ENCODE measurements around the gene KAT6B.
A peak's percentile ranks its signal among the peaks of the same experiment; 100 is the strongest.

KAT6B gene

GRCh38 chr10:74960670-74961069 is 134.3 kb downstream of the KAT6B start:
- DNase-seq = no peak

DNA sequence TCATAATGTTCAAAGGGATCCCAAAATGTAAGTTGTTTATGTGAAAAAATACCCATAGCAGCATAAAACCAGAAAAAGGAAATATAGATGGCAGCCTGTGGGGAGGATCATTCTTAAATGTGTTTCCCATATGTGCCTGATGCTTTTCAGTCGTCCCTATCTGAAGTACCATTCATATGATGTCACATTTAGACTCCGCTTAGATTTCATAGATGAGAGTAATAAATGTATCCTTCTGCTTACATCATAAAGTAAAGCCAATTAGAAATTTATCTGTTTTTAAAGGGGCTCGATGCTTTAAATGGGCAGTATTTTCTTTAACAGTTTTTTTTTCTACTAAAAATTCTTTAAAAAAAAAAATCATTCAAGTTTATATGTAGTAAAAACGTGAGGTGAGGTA is 136.1 kb downstream of the KAT6B start:
- DNase-seq = no peak

DNA sequence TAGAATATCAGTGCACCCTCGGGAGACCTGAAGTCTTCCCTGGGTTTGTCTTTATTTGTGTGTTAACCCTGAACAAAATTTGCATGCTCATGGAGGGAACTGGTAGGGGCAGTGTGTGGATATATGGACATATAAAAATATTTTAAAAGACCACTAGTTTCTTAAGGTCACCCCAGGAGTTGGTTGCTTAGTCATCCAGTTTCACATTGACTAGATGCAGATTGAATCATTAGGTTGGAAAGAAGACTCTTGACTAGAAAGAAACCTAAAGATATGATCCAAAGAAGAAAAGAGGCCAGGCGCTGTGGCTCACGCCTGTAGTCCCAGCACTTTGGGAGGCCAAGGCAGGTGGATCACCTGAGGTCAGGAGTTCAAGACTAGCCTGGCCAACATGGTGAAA is 137.1 kb downstream of the KAT6B start:
- DNase-seq = no peak

DNA sequence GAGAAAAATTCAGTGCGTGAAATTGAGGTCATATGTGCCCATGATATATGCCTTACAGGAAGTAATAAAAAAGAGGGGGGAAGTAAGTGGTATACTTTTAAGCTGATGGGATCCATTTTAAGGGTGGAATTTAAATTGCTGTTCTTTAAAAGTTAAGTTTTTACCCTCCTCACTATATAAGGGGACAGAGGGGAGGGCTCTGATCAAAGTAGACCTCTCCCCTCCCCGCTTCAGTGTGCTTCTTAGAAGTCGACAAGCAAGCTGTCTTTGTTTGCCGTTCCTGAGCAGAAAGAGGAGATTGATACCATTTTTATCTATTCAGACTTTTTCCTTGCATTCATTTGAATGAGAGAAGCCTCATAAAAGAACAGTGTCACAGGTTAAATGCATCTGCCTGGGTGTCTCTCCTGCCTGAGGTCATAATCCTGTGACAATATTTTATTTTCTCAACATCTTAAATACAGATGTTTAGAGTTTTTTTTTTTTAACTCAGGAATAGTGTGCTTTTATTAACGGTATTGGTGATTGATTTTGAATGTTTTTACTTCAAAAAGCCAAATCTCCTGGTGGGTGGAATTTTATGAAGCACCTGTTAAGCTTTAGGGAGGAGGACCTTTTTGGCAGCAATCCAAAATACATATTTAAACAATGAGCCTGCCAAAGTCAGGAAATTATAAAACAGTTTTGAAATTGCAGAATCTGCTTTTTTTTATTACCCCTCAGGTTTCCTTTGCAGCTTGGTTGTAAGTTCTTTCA is 141.7 kb downstream of the KAT6B start:
- peak; percentile 61 for DNase-seq

GRCh38 chr10:74968667-74969061 is 142.3 kb downstream of the KAT6B start:
- DNase-seq = no peak

DNA sequence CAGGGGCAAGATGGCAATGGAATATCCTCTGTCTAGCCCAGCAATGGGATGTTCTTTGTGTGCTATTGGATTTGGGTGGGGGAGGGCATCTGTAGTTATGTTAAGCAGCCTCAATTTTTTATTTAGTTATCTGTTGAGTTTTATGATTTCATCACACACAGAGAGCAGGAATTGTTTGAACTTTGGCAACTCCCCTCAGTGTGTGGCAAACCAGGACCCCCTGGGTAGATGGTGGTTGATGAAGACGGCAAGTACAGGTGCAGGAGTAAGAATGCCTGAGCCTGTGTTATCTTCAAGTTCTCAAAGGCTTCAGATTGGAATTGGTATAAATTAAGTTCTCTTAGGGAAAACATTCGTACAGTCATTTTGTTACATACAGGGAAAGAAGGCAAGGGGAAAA is 142.7 kb downstream of the KAT6B start:
- DNase-seq = no peak

DNA sequence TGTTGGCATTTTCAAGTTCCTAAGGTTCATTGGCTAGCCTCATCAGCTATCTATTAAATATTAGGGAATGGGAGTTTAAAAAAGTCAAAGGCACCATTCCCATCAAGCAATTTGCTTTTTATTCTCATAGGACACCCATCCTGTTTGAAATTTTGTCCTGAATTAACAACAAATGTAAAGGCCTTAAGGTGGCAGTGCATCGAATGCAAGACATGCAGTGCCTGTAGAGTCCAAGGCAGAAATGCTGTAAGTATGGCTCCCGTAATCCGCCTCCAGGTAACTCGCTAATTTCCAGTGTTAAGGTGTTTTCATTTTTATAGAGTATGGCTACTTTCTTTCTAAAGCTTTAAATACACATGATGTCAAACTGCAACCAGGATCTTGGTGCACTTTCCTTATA is 143.1 kb downstream of the KAT6B start:
- no peak for DNase-seq

GRCh38 chr10:74973741-74974392 is 147.5 kb downstream of the KAT6B start:
- DNase-seq = no peak

DNA sequence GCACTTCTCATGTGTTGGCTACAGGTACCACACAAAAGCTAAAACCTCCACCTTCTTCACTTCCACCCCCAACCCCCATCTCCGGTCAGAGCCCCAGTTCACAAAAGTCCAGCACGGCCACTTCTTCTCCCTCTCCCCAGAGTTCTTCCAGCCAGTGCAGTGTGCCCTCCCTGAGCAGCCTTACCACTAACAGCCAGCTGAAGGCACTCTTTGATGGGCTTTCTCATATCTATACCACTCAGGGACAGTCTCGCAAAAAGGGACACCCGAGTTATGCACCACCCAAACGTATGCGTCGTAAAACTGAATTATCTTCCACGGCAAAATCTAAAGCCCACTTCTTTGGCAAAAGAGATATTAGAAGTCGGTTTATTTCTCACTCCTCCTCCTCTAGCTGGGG is 149.4 kb downstream of the KAT6B start:
- no peak for DNase-seq

GRCh38 chr10:74976565-74976964 is 150.2 kb downstream of the KAT6B start:
- no peak for DNase-seq

GRCh38 chr10:74977072-74977471 is 150.7 kb downstream of the KAT6B start:
- DNase-seq = no peak

GRCh38 chr10:74977913-74978847 is 151.8 kb downstream of the KAT6B start:
- no peak for DNase-seq

- no peak for DNase-seq
Measured at GRCh38 chr10:74981831-74982633, 155.6 kb downstream of the KAT6B start.

DNA sequence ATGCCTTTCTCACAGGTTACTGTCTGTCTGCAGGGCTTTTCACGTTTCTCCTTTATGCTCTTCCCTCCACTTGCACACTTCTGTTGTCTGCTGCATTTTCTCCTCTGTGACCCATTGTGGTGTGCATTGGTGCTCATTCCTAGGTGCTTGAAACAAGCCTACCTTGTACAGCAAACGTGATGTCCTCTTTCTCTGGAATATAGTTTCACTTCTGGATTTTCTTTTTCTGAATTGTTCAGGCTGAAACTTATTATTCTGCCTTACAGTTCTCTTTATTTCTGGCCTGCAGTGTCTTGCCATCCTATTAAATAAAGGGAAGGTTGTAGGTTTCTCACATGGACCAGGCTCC is 156.2 kb downstream of the KAT6B start:
- DNase-seq = no peak

DNA sequence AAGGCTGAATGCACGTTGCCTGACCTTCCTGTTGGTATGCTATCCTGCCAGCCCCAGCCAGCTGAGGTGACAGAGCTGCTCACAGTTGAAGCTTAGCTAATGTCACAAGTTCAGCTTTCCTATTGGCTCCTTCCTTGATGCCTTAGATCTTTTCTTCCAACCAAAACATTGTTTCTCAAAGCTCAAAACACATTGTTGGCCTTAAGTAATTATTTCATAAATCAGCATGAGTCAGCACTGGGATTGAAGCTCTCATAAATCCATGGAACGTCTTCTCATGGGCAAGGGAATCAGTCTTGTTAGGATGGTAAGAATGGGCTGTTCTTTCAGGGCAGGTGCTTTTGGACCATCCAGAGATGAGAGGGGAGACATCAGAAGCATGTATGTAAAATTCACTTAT is 157.0 kb downstream of the KAT6B start:
- no peak for DNase-seq

DNA sequence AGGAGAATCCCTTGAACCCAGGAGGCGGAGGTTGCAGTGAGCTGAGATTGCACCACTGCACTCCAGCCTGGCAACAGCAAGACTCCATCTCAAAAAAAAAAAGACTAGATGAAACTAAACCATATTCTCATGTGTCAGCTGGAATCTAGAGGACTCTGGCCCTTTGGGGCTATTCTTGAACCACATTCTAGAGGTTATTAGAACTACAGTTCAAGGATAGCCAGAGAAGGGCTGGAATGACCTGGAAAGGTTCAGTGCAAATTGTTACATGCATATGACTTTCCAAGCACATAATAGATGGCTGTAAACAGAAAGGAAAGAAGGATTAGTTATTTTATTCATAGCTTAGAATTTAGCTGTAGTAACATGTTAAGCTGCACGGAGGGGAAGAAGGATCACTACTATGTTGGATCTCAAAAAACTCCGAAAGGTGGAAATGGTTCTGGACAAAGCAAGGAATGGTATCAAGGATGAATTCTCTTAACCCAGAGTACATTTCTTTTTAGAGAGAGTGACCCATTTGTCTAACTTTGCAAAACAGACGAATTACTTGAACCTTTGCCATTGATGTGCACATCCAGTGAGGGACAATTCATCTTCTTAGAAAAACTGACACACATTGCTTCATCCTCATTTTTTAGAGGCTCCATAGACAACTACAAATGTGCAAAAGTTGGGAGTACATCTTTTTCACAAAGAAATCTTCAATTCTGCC is 161.1 kb downstream of the KAT6B start:
- DNase-seq = no peak

GRCh38 chr10:74988054-74988775 is 161.8 kb downstream of the KAT6B start:
- DNase-seq = no peak

DNA sequence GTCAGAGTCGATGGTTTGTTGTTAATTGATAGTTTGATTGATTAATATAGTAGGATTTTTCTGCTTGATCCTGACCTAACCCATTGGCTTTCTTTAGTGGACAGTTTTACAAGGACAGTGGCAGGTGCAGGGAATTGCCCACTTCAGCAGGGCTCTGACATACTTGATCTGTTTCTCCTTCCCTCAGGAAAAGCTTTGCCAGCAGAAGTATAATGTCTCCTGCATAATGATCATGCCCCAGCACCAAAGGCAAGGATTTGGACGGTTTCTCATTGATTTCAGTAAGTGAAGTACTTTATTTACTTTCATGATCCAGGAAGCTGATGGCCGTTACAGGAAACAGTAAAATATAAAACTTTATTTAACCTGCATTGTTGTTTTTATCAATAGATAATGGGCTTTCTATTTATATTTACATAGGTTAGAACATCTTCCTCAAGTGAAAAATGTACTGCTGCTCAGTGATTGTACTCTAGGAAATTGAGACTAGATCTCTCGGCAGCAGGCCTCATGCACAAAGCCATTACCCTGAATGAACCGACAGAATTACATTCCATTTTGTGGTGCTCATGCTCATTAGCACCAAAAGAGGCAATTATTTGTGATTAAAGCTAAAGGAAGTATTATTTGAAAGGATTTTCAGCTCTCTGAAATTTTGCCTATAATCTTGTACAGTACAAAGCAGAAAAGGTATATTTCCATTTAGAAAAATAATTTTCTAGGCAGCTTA is 162.6 kb downstream of the KAT6B start:
- peak; percentile 58 for DNase-seq

DNA sequence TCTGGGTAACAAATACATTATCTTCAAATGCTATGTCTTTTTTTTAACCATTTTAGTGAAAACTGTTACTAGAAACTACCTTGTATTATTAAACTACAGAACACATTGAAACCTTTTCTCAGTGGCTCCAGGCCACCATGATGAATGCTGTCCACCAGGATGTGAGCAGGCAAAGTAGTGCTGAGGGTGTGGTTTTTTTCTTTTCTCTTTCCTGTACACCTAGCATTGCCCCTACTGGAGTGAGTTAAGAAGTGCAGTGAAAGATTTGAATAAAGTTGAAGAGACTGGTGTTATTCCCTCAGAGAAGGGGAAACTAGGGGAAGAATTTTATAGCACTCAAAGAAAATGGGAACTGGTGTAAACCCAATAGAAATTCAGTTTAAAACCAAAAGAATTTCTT is 165.0 kb downstream of the KAT6B start:
- no peak for DNase-seq

- DNase-seq = no peak
Measured at GRCh38 chr10:74992068-74992467, 165.7 kb downstream of the KAT6B start.

DNA sequence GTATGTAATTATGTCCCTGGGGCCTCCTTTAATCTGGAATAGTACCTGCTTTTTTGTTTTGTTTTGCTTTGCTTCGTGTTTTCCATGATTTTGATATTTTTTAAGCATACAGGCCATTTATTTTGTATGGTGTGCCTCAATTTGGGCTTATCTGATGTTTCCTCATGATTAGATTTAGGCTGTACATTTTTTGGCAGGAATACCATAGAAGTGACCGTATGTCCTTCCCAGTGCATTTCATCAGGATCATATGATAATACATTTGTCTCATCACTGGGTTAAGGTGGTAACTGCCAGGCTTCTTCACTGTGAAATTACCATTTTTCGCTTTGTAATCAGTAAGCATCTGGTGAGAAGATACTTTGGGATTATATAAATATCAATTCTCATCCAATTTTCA is 167.2 kb downstream of the KAT6B start:
- no peak for DNase-seq
